ENCODE data around the gene OR51A2.
A peak's percentile ranks its signal among the peaks of the same experiment; 100 is the strongest.
"Not testable (repeated sequence)": the region's sequence is repeated elsewhere in the genome, so short reads cannot be mapped to it uniquely, and the experiment has no call there.

OR51A2 gene, protein sequence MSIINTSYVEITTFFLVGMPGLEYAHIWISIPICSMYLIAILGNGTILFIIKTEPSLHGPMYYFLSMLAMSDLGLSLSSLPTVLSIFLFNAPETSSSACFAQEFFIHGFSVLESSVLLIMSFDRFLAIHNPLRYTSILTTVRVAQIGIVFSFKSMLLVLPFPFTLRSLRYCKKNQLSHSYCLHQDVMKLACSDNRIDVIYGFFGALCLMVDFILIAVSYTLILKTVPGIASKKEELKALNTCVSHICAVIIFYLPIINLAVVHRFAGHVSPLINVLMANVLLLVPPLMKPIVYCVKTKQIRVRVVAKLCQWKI

DNA sequence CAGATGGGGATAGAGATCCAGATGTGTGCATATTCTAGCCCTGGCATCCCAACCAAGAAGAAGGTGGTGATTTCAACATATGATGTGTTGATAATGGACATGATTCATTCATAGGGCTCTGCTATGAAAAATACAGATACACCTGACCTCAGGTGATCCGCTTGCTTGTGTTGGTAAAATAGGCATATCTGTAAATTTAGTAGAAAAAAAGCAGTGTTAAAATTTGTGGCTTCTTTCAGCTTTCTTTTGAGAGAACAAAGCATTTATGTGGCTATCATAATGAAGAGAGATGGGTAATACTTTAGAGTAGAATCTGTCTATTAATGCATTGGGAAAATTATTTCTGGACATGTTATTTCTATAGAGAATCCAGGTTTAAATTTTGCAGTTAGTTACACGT lies at the start of gene OR51A2:
TSS of gene OR51A2 (minus strand) at position 101 of the 400 bp plus-strand sequence. CDS start at position 101, 0 bp downstream.
- DNase-seq = not testable (repeated sequence)

DNA sequence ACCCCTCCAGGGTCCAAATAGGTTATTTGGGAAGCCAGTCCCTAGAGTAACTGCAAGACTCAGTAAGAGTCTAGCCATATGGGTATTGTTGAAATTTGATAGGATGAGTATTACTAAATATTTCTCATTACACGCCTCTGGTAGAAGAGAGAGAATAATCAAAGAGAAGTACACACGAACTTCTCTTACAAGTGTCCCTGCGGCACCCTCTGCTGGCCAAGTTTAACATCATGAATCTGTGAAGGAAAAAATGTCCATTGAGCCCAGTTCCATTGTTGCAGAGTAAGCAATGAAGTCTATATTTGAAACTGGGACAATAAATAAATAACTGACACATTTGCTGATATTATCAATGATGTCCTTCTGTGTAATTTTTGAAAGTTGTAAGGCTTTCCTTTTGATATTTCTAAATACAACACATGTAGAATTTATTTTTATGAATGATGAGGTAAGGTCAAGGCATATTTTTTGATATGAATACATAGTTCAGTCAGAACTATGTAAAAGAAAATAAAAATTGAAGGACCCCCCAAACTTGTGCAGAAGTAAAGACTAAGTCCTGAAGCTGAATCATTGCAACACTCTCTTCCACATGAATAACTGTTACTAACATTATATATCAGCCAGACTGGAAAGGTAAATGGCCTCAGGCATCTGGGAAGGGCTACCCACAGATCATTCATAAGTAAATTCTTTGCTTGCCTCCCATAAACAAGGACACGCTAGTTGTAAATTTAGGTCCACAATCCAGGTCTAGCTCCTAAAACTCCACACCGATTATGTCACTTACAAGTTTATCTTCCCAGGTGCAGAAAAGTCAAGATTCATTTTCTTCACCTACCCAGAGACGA lies 49.1 kb upstream of the OR51A2 start:
- peak; percentile 65 for DNase-seq

- no peak for DNase-seq
Observed at GRCh38 chr11:4994551-4994950, 39.0 kb upstream of the OR51A2 start, which contains the start of gene OR51L1. TSS of gene OR51L1 (plus strand) at chr11:4994851. CDS start at chr11:4998983, 4,132 bp downstream.

DNA sequence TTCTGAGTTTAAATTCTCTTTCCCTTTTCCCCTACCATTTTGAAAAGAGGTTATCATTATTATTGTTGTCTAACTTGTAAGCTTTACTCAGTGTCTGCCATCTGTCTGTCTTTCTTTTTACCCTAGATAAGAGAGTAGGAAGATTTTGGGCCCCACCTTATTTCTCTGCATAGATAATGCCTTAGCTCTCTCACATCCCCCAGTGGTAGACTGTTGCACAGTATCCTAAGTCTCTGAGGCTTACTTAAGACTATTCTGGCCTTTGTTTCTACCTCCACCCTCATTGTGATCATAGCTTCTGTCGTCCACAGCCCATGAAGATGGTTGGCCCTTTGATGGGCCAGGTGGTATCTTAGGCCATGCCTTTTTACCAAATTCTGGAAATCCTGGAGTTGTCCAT lies 35.5 kb upstream of the OR51A2 start:
- DNase-seq = no peak

DNA sequence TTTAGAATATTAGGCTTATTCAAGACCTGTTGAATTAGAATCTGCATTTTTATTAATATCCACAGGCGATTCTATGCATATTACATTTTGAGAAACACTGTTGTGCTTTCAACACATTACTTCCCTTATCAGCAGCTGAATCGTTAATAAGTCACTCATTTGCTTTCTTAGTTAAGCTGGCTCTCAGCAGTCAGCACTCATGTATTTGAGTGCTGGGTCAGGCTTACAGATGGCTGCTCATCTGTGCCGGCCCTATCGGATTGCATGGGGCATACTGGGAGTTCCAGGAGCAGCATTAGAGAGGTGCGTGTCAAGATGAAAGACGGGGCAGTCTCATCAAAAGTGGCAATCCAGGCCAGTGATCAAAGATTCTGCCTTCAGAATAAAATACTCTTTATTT lies 28.3 kb upstream of the OR51A2 start:
- no peak for DNase-seq

DNA sequence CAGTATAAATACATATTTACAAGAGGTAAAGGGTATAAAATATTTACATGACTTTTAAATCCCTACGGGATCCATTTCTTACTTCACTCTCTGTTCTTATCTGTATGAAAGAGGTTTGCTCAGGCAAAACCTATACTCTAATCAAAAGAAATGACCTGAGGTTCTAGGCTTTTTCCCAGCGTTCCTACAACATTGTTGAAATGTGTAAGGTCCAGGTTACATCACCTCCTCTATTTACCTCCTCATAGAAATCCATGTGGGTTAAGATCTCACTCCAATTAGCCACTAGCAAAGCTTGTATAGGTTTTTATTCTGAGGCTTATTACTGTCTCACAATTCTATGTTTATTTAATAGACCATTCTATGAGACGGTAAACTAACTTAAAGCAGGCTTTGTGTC lies 27.2 kb upstream of the OR51A2 start:
- no peak for DNase-seq

DNA sequence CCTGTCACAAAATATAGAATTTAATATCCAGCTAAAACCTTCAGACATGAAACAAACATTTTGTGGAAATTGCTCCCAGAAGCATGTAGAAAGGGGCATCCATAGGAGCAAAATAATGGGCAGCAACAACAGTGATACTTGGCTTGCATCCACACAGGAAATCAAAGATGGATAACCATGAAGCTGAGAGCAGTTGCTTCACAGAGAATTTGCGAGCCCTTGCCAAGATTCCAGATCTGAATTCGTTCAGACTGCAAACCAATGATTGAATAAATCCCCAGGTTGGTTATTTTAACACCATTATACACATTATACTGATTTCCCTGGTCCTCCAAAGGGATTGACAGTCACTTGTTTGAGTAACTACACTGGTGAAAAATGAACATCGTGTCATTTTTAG lies 23.5 kb upstream of the OR51A2 start:
- DNase-seq = peak; percentile 31

- DNase-seq = no peak
Observed at GRCh38 chr11:4975436-4975835, 19.9 kb upstream of the OR51A2 start.

- no peak for DNase-seq
Observed at GRCh38 chr11:4962816-4963215, 7.3 kb upstream of the OR51A2 start.

DNA sequence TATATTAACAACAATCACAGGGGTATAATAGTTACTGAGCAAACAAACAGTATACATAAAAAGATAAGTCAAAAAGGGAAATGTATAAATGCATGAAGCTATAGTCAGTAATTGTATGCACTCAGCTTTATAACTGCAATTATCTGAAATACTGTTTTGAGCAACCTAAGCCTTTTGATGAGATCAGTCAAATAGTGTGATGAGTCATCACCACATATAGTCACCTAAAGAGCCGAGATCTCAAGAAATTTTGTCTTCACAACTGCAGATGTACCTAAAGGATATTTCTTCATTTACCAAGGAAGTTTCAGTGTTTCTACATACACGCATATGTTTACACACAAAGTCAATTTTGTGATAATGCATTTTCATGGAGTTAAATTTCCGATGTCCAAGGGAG lies 5.4 kb upstream of the OR51A2 start:
- no peak for DNase-seq

GRCh38 chr11:4957396-4957795 lies 1.9 kb upstream of the OR51A2 start:
- no peak for DNase-seq

GRCh38 chr11:4947505-4947904 lies 8.0 kb downstream of the OR51A2 start, which contains the start of gene OR51A4:
TSS of gene OR51A4 (minus strand) at chr11:4947605. CDS start at chr11:4947100, 505 bp downstream.
- no peak for DNase-seq

GRCh38 chr11:4936745-4937144 lies 18.8 kb downstream of the OR51A2 start:
- no peak for DNase-seq

DNA sequence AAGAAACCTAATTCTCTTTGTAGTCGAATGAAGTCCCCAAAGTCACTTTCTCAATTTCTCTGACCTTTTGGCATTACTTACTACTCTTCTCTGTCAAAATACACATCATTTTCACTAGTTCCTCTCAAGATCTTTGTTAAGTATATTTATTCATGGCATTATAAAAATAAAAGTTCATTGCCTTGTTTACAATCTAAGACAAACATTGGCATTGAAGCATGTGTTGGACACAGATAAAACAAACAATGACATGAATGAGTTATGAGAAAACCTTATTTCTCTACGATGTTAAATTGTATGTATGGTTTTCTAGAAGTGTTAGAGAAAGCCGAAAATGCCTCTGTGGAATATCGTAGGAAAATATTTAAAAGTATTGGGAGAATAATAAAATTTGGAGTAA lies 22.8 kb downstream of the OR51A2 start:
- DNase-seq = no peak

DNA sequence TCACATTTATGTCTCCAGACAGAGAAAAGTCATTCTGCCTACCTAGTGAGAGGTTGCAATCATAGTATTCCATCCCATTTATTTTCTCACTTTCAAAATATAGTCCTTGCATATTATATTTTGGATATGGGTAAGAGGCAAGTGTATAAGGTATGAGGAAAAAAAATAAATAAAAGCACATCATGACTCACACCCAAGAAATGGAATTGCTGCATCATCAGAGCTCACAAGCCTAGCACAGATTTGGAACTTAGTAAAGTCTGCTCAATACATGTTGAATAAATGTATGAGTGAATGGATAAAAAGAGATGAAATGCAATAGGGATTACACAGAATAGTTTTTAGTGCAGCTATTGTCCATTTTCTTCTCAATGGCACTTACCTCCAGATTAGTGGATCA lies 28.9 kb downstream of the OR51A2 start:
- DNase-seq = no peak

DNA sequence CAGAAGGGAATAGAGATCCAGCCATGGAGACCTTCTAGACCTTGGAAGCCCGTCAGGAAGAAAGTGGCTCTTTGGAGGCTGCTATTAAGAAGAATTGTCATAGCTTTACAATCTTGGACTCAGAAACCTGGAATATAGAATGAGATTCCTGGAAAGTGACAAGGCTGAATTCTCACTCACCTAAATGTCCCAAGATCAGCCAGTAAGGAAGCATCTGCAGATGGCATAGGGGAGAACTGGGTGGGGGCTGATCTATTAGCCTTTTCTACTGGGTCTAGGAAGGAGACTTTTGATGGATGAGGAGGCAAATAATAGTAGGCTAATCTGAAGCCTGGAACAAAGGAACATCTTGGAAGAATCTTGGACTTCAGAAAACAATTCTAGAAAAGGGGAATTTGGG lies 31.3 kb downstream of the OR51A2 start, which contains the start of gene OR51G1:
TSS of gene OR51G1 (minus strand) at position 101 of the 400 bp plus-strand sequence. CDS start at position 101, 0 bp downstream.
- no peak for DNase-seq

GRCh38 chr11:4922304-4922703 lies 33.2 kb downstream of the OR51A2 start:
- no peak for DNase-seq

GRCh38 chr11:4921796-4922195 lies 33.7 kb downstream of the OR51A2 start:
- no peak for DNase-seq

GRCh38 chr11:4919250-4919649 lies 36.3 kb downstream of the OR51A2 start, which contains the start of gene OR51G2:
TSS of gene OR51G2 (minus strand) at chr11:4919350. CDS start at chr11:4915663, 3,687 bp downstream.
- no peak for DNase-seq

GRCh38 chr11:4916581-4916980 lies 38.9 kb downstream of the OR51A2 start:
- DNase-seq = no peak
